ENCODE results near the gene MPP3.

- no peak for TF ChIP-seq EZH2phosphoT487 (IDR thresholded peaks at IDR 0.05; ENCODE audit: borderline replicate concordance, low read length)
- TF ChIP-seq, protein P1, sequence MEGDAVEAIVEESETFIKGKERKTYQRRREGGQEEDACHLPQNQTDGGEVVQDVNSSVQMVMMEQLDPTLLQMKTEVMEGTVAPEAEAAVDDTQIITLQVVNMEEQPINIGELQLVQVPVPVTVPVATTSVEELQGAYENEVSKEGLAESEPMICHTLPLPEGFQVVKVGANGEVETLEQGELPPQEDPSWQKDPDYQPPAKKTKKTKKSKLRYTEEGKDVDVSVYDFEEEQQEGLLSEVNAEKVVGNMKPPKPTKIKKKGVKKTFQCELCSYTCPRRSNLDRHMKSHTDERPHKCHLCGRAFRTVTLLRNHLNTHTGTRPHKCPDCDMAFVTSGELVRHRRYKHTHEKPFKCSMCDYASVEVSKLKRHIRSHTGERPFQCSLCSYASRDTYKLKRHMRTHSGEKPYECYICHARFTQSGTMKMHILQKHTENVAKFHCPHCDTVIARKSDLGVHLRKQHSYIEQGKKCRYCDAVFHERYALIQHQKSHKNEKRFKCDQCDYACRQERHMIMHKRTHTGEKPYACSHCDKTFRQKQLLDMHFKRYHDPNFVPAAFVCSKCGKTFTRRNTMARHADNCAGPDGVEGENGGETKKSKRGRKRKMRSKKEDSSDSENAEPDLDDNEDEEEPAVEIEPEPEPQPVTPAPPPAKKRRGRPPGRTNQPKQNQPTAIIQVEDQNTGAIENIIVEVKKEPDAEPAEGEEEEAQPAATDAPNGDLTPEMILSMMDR (IDR thresholded peaks at IDR 0.05; ENCODE audit: low read depth, low read length, poor library complexity, severe bottlenecking): no peak
These were observed 64.0 kb downstream of the MPP3 start for GRCh38 chr17:43768943-43769342.

Data from DOHH2 (cell line).